Measurements from ENCODE around the gene CD27. TPM values are rescaled to one million over a fixed set of nuclear protein-coding genes. Genes with fewer than 3 reads are reported as not detected.

Gene CD27
- total RNA-seq, 1 donor from 2014 or later = not detected

DNA sequence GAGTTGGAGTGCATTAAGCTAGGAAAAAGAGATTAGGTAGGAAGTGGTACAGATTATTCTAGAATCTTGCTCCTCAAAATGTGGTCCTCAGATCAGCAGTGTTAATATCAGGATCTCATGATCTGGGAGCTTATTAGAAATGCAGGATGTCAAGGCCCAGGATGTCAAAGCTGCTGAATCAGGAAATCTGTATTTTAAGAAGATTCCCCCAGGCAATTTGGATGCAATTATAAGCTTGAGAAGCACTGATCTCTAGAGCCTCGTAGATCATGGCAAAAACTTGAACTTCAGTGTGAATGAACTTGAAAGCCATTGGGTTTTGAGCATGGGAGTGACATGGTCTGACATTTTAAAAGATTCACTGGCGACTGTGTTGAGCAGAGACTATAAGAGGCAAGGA, 55.7 kb downstream of the CD27 start:
- Mint-ChIP-seq H3K36me3 (ENCODE audit: low read depth) (peaks cover under 1% of the 10 kb centered on the region), H3K9me3 (no peaks in the 10 kb centered on the region), H3K27ac (ENCODE audit: unreplicated experiment) (no peak overlapping the region), H3K4me1 (peaks cover 6% of the 10 kb centered on the region), H3K27me3 (ENCODE audit: low read depth) (no peaks in the 10 kb centered on the region), H3K4me3 (no peak overlapping the region)
- TF ChIP-seq, protein P1, sequence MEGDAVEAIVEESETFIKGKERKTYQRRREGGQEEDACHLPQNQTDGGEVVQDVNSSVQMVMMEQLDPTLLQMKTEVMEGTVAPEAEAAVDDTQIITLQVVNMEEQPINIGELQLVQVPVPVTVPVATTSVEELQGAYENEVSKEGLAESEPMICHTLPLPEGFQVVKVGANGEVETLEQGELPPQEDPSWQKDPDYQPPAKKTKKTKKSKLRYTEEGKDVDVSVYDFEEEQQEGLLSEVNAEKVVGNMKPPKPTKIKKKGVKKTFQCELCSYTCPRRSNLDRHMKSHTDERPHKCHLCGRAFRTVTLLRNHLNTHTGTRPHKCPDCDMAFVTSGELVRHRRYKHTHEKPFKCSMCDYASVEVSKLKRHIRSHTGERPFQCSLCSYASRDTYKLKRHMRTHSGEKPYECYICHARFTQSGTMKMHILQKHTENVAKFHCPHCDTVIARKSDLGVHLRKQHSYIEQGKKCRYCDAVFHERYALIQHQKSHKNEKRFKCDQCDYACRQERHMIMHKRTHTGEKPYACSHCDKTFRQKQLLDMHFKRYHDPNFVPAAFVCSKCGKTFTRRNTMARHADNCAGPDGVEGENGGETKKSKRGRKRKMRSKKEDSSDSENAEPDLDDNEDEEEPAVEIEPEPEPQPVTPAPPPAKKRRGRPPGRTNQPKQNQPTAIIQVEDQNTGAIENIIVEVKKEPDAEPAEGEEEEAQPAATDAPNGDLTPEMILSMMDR (conservative IDR thresholded peaks at IDR 0.05) = no peak
- DNase-seq (ENCODE audit: low read depth, low spot score) = no peak

Other genes starting within 250 kb of the CD27 start
- 1.8 and 2.1 TPM in 2 replicates for gene CD9, start 244.6 kb upstream of the CD27 start, total RNA-seq
- 0.47 and 0.55 TPM in 2 replicates for gene PLEKHG6, start 134.3 kb upstream of the CD27 start, total RNA-seq
- gene TNFRSF1A, start 102.9 kb upstream of the CD27 start, total RNA-seq = 41.5 and 47.7 TPM in 2 replicates
- not detected in 2 replicates for gene SCNN1A, start 69.4 kb upstream of the CD27 start, total RNA-seq
- 1.6 and 1.7 TPM in 2 replicates for gene LTBR, start 60.8 kb upstream of the CD27 start, total RNA-seq
- gene TAPBPL, start 7.1 kb downstream of the CD27 start, total RNA-seq = 0.73 and 1.2 TPM in 2 replicates
- gene VAMP1, start 25.7 kb downstream of the CD27 start, total RNA-seq = 8.7 and 9.8 TPM in 2 replicates
- gene MRPL51, start 48.3 kb downstream of the CD27 start, total RNA-seq = 262 and 272 TPM in 2 replicates
- 133 TPM in 2 replicates for gene NCAPD2, start 49.1 kb downstream of the CD27 start, total RNA-seq
- gene GAPDH, start 89.6 kb downstream of the CD27 start, total RNA-seq = 3,867 and 3,984 TPM in 2 replicates
- gene IFFO1, start 111.1 kb downstream of the CD27 start, total RNA-seq = 27.2 and 28.9 TPM in 2 replicates
- 73.3 and 75.1 TPM in 2 replicates for gene NOP2, start 123.3 kb downstream of the CD27 start, total RNA-seq
- gene CHD4, start 162.4 kb downstream of the CD27 start, total RNA-seq = 476 and 492 TPM in 2 replicates
- gene LPAR5, start 191.0 kb downstream of the CD27 start, total RNA-seq = not detected in 2 replicates
- 1.9 and 2.4 TPM in 2 replicates for gene ACRBP, start 202.5 kb downstream of the CD27 start, total RNA-seq
- gene ING4, start 218.2 kb downstream of the CD27 start, total RNA-seq = 37.9 TPM in 2 replicates
- gene ZNF384, start 244.4 kb downstream of the CD27 start, total RNA-seq = 93.2 and 94.3 TPM in 2 replicates

Data from neural crest cell (in vitro differentiated cells).